NCI-H774 (cell line): ENCODE measurements around the gene CYSLTR2.

ENCODE experiments used
- DNase-seq: peaks from one replicate; lab custom pipeline; 2025; lab: John Stamatoyannopoulos, UW

Gene CYSLTR2

GRCh38 chr13:48739386-48739964, 85.7 kb downstream of the CYSLTR2 start:
- DNase-seq: no peak

- no peak for DNase-seq
Observed at GRCh38 chr13:48741377-48741776, 87.6 kb downstream of the CYSLTR2 start.

GRCh38 chr13:48746821-48747220, 93.1 kb downstream of the CYSLTR2 start:
- no peak for DNase-seq

- DNase-seq: no peak
Observed at GRCh38 chr13:48748681-48749080, 95.0 kb downstream of the CYSLTR2 start.

- DNase-seq: no peak
Observed at GRCh38 chr13:48749144-48749543, 95.4 kb downstream of the CYSLTR2 start.

- no peak for DNase-seq
Observed at GRCh38 chr13:48749699-48750473, 96.2 kb downstream of the CYSLTR2 start.

- DNase-seq: no peak
Observed at GRCh38 chr13:48750588-48751383, 97.1 kb downstream of the CYSLTR2 start.

GRCh38 chr13:48760626-48761025, 106.9 kb downstream of the CYSLTR2 start:
- no peak for DNase-seq
